Measurements from ENCODE around the gene SCARB1. TPM values are rescaled to one million over a fixed set of nuclear protein-coding genes. Genes with fewer than 3 reads are reported as not detected.

Gene SCARB1
- polyA plus RNA-seq, 4 donors: 41.9 to 230 (median 180) TPM

- H3K4me3 ChIP-seq (ENCODE audit: low read depth in 1 of 3, low read length in 3 of 3): no peak overlapping the region
- H3K27me3 ChIP-seq (ENCODE audit: control insufficient read depth in 3 of 3, insufficient read depth in 3 of 3, low read length in 3 of 3): no peaks in the 10 kb centered on the region
- no peak overlapping the region for H3K27ac ChIP-seq (ENCODE audit: low read depth in 1 of 3, low read length in 2 of 3)
- H3K9me3 ChIP-seq (ENCODE audit: control insufficient read depth in 2 of 2, insufficient read depth in 1 of 2, low read depth in 1 of 2, low read length in 1 of 2): peaks cover 0 to 13% of the 10 kb centered on the region in 2 donors
- FAIRE-seq (no peak), DNase-seq (no peak)
- peaks cover 0 to 90% (median 15%) of the 10 kb centered on the region in 3 donors for H3K36me3 ChIP-seq (ENCODE audit: control insufficient read depth in 3 of 3, insufficient read depth in 2 of 3, low read depth in 1 of 3, low read length in 3 of 3)
- peaks cover 0 to 24% (median 3%) of the 10 kb centered on the region in 3 donors for H3K4me1 ChIP-seq (ENCODE audit: control insufficient read depth in 3 of 3, insufficient read depth in 2 of 3, low read depth in 1 of 3, low read length in 2 of 3)
- 89 to 94% (median 91%) methylated on average over 13 of the region's 13 CpGs for whole genome bisulfite sequencing, 3 donors
Measured at GRCh38 chr12:124811633-124812032, 52.0 kb downstream of the SCARB1 start.

GRCh38 chr12:124809878-124810277 is 53.8 kb downstream of the SCARB1 start:
- H3K36me3 ChIP-seq (ENCODE audit: control insufficient read depth in 3 of 3, insufficient read depth in 2 of 3, low read depth in 1 of 3, low read length in 3 of 3): peaks cover 0 to 94% (median 15%) of the 10 kb centered on the region in 3 donors
- no peak overlapping the region for H3K4me3 ChIP-seq (ENCODE audit: low read depth in 1 of 3, low read length in 3 of 3)
- H3K4me1 ChIP-seq (ENCODE audit: control insufficient read depth in 3 of 3, insufficient read depth in 2 of 3, low read depth in 1 of 3, low read length in 2 of 3): peaks cover 0 to 14% (median 3%) of the 10 kb centered on the region in 3 donors
- no peak overlapping the region for H3K27ac ChIP-seq (ENCODE audit: low read depth in 1 of 3, low read length in 2 of 3)
- DNase-seq (no peak), FAIRE-seq (no peak)
- peaks cover 0 to 13% of the 10 kb centered on the region in 2 donors for H3K9me3 ChIP-seq (ENCODE audit: control insufficient read depth in 2 of 2, insufficient read depth in 1 of 2, low read depth in 1 of 2, low read length in 1 of 2)
- WGBS, 3 donors: 96 to 98% (median 96%) methylated on average over 8 of the region's 8 CpGs
- H3K27me3 ChIP-seq (ENCODE audit: control insufficient read depth in 3 of 3, insufficient read depth in 3 of 3, low read length in 3 of 3): no peaks in the 10 kb centered on the region

GRCh38 chr12:124809391-124809790 is 54.3 kb downstream of the SCARB1 start:
- Histone ChIP-seq H3K27me3 (ENCODE audit: control insufficient read depth in 3 of 3, insufficient read depth in 3 of 3, low read length in 3 of 3) (no peaks in the 10 kb centered on the region), H3K9me3 (ENCODE audit: control insufficient read depth in 2 of 2, insufficient read depth in 1 of 2, low read depth in 1 of 2, low read length in 1 of 2) (peaks cover 0 to 13% of the 10 kb centered on the region in 2 donors), H3K4me1 (ENCODE audit: control insufficient read depth in 3 of 3, insufficient read depth in 2 of 3, low read depth in 1 of 3, low read length in 2 of 3) (peaks cover 0 to 14% (median 3%) of the 10 kb centered on the region in 3 donors), H3K4me3 (ENCODE audit: low read depth in 1 of 3, low read length in 3 of 3) (no peak overlapping the region), H3K27ac (ENCODE audit: low read depth in 1 of 3, low read length in 2 of 3) (no peak overlapping the region), H3K36me3 (ENCODE audit: control insufficient read depth in 3 of 3, insufficient read depth in 2 of 3, low read depth in 1 of 3, low read length in 3 of 3) (peaks cover 0 to 94% (median 12%) of the 10 kb centered on the region in 3 donors)
- DNase-seq (no peak), FAIRE-seq (no peak)
- WGBS, 3 donors: 92 to 97% (median 94%) methylated on average over 4 of the region's 4 CpGs

- Histone ChIP-seq H3K9me3 (ENCODE audit: control insufficient read depth in 2 of 2, insufficient read depth in 1 of 2, low read depth in 1 of 2, low read length in 1 of 2) (peaks cover 0 to 9% of the 10 kb centered on the region in 2 donors), H3K36me3 (ENCODE audit: control insufficient read depth in 3 of 3, insufficient read depth in 2 of 3, low read depth in 1 of 3, low read length in 3 of 3) (peaks cover 0 to 94% (median 4%) of the 10 kb centered on the region in 3 donors), H3K27me3 (ENCODE audit: control insufficient read depth in 3 of 3, insufficient read depth in 3 of 3, low read length in 3 of 3) (no peaks in the 10 kb centered on the region), H3K4me3 (ENCODE audit: low read depth in 1 of 3, low read length in 3 of 3) (no peak overlapping the region), H3K4me1 (ENCODE audit: control insufficient read depth in 3 of 3, insufficient read depth in 2 of 3, low read depth in 1 of 3, low read length in 2 of 3) (peaks cover 0 to 14% (median 3%) of the 10 kb centered on the region in 3 donors), H3K27ac (ENCODE audit: low read depth in 1 of 3, low read length in 2 of 3) (peak overlapping the region in 2 of 3 donors; percentile 38 to 80)
- 83 to 95% (median 90%) methylated on average over 2 of the region's 2 CpGs for WGBS, 3 donors
- DNase-seq (no peak), FAIRE-seq (no peak)
Measured at GRCh38 chr12:124808272-124808671, 55.4 kb downstream of the SCARB1 start.

GRCh38 chr12:124805876-124806668 is 57.6 kb downstream of the SCARB1 start:
- Histone ChIP-seq H3K4me1 (ENCODE audit: control insufficient read depth in 3 of 3, insufficient read depth in 2 of 3, low read depth in 1 of 3, low read length in 2 of 3) (peaks cover 0 to 14% (median 3%) of the 10 kb centered on the region in 3 donors), H3K9me3 (ENCODE audit: control insufficient read depth in 2 of 2, insufficient read depth in 1 of 2, low read depth in 1 of 2, low read length in 1 of 2) (peaks cover 0 to 4% of the 10 kb centered on the region in 2 donors), H3K27ac (ENCODE audit: low read depth in 1 of 3, low read length in 2 of 3) (no peak overlapping the region), H3K4me3 (ENCODE audit: low read depth in 1 of 3, low read length in 3 of 3) (no peak overlapping the region), H3K27me3 (ENCODE audit: control insufficient read depth in 3 of 3, insufficient read depth in 3 of 3, low read length in 3 of 3) (no peaks in the 10 kb centered on the region), H3K36me3 (ENCODE audit: control insufficient read depth in 3 of 3, insufficient read depth in 2 of 3, low read depth in 1 of 3, low read length in 3 of 3) (peaks cover 0 to 88% (median 2%) of the 10 kb centered on the region in 3 donors)
- no peak for DNase-seq
- FAIRE-seq: no peak
- WGBS, 3 donors: 94 to 97% (median 94%) methylated on average over 25 of the region's 25 CpGs

GRCh38 chr12:124805050-124805449 is 58.6 kb downstream of the SCARB1 start:
- no peak overlapping the region for H3K4me3 ChIP-seq (ENCODE audit: low read depth in 1 of 3, low read length in 3 of 3)
- no peak for DNase-seq
- 92 to 97% (median 97%) methylated on average over 3 of the region's 3 CpGs for WGBS, 3 donors

GRCh38 chr12:124804011-124804621 is 59.5 kb downstream of the SCARB1 start:
- H3K4me3 ChIP-seq (ENCODE audit: low read depth in 1 of 3, low read length in 3 of 3): no peak overlapping the region
- 55 to 87% (median 65%) methylated on average over 9 of the region's 9 CpGs for WGBS, 3 donors
- FAIRE-seq (no peak), DNase-seq (peak in 1 of 2 donors; percentile 87)
- H3K9me3 ChIP-seq (ENCODE audit: control insufficient read depth in 2 of 2, insufficient read depth in 1 of 2, low read depth in 1 of 2, low read length in 1 of 2): peaks cover 0 to 4% of the 10 kb centered on the region in 2 donors
- no peaks in the 10 kb centered on the region for H3K27me3 ChIP-seq (ENCODE audit: control insufficient read depth in 3 of 3, insufficient read depth in 3 of 3, low read length in 3 of 3)
- H3K4me1 ChIP-seq (ENCODE audit: control insufficient read depth in 3 of 3, insufficient read depth in 2 of 3, low read depth in 1 of 3, low read length in 2 of 3): peaks cover 0 to 15% (median 5%) of the 10 kb centered on the region in 3 donors
- peaks cover 0 to 90% (median 2%) of the 10 kb centered on the region in 3 donors for H3K36me3 ChIP-seq (ENCODE audit: control insufficient read depth in 3 of 3, insufficient read depth in 2 of 3, low read depth in 1 of 3, low read length in 3 of 3)
- H3K27ac ChIP-seq (ENCODE audit: low read depth in 1 of 3, low read length in 2 of 3): peak overlapping the region in 1 of 3 donors; percentile 63

More at GRCh38 chr12:124805050-124805449, 58.6 kb downstream of the SCARB1 start:
- no peak for FAIRE-seq
- Histone ChIP-seq H3K4me1 (ENCODE audit: control insufficient read depth in 3 of 3, insufficient read depth in 2 of 3, low read depth in 1 of 3, low read length in 2 of 3) (peaks cover 0 to 14% (median 4%) of the 10 kb centered on the region in 3 donors), H3K36me3 (ENCODE audit: control insufficient read depth in 3 of 3, insufficient read depth in 2 of 3, low read depth in 1 of 3, low read length in 3 of 3) (peaks cover 0 to 91% (median 2%) of the 10 kb centered on the region in 3 donors), H3K9me3 (ENCODE audit: control insufficient read depth in 2 of 2, insufficient read depth in 1 of 2, low read depth in 1 of 2, low read length in 1 of 2) (peaks cover 0 to 4% of the 10 kb centered on the region in 2 donors), H3K27me3 (ENCODE audit: control insufficient read depth in 3 of 3, insufficient read depth in 3 of 3, low read length in 3 of 3) (no peaks in the 10 kb centered on the region), H3K27ac (ENCODE audit: low read depth in 1 of 3, low read length in 2 of 3) (peak overlapping the region in 1 of 3 donors; percentile 63)

- no peak overlapping the region for H3K27ac ChIP-seq (ENCODE audit: low read depth in 1 of 3, low read length in 2 of 3)
- no peak overlapping the region for H3K4me3 ChIP-seq (ENCODE audit: low read depth in 1 of 3, low read length in 3 of 3)
- WGBS, 3 donors: 88 to 94% (median 89%) methylated on average over 14 of the region's 14 CpGs
- FAIRE-seq: no peak
- H3K36me3 ChIP-seq (ENCODE audit: control insufficient read depth in 3 of 3, insufficient read depth in 2 of 3, low read depth in 1 of 3, low read length in 3 of 3): peaks cover 0 to 90% (median 7%) of the 10 kb centered on the region in 3 donors
- no peaks in the 10 kb centered on the region for H3K9me3 ChIP-seq (ENCODE audit: control insufficient read depth in 2 of 2, insufficient read depth in 1 of 2, low read depth in 1 of 2, low read length in 1 of 2)
- DNase-seq: no peak
- H3K27me3 ChIP-seq (ENCODE audit: control insufficient read depth in 3 of 3, insufficient read depth in 3 of 3, low read length in 3 of 3): no peaks in the 10 kb centered on the region
- H3K4me1 ChIP-seq (ENCODE audit: control insufficient read depth in 3 of 3, insufficient read depth in 2 of 3, low read depth in 1 of 3, low read length in 2 of 3): peaks cover 0 to 9% (median 5%) of the 10 kb centered on the region in 3 donors
Measured at GRCh38 chr12:124802361-124802760, 61.3 kb downstream of the SCARB1 start.
